Stimulated activated CD4-positive, alpha-beta T cell treated with anti-CD3 and anti-CD28 coated beads, Interleukin-2, amount 100 ng/mL, for 4 hours (primary cell): ENCODE data around the gene FRAT2.
A peak's percentile ranks its signal among the peaks of the same experiment; 100 is the strongest.

Source experiments
- DNase-seq: peaks from one replicate; pipeline ENCODE4 v3.0.0-alpha.2; 2020; ENCODE audit warnings: low read depth

FRAT2 gene

GRCh38 chr10:97323501-97323900 lies 11.0 kb downstream of the FRAT2 start:
- no peak for DNase-seq

GRCh38 chr10:97321804-97322190 lies 12.7 kb downstream of the FRAT2 start:
- DNase-seq, result no peak

GRCh38 chr10:97321032-97321803 lies 13.3 kb downstream of the FRAT2 start:
- no peak for DNase-seq

- DNase-seq, result no peak
Measured at GRCh38 chr10:97320480-97321031, 14.0 kb downstream of the FRAT2 start.

- no peak for DNase-seq
Measured at GRCh38 chr10:97319671-97320479, 14.7 kb downstream of the FRAT2 start.

GRCh38 chr10:97318772-97319651 lies 15.5 kb downstream of the FRAT2 start, which contains the start of gene FRAT1:
Gene FRAT1, plus strand, starts transcription at chr10:97319271. Its CDS starts 183 bp downstream, at chr10:97319454.
- peak; percentile 81 for DNase-seq

- no peak for DNase-seq
Measured at GRCh38 chr10:97314671-97315070, 19.9 kb downstream of the FRAT2 start.

- DNase-seq, result no peak
Measured at GRCh38 chr10:97312897-97313296, 21.6 kb downstream of the FRAT2 start.

GRCh38 chr10:97311111-97311626 lies 23.4 kb downstream of the FRAT2 start:
- no peak for DNase-seq

GRCh38 chr10:97307866-97308780 lies 26.4 kb downstream of the FRAT2 start:
- DNase-seq, result no peak

GRCh38 chr10:97307441-97307840 lies 27.1 kb downstream of the FRAT2 start:
- no peak for DNase-seq

- no peak for DNase-seq
Measured at GRCh38 chr10:97302088-97302791, 32.3 kb downstream of the FRAT2 start.

- no peak for DNase-seq
Measured at GRCh38 chr10:97300980-97301379, 33.5 kb downstream of the FRAT2 start.

GRCh38 chr10:97298223-97298571 lies 36.3 kb downstream of the FRAT2 start:
- DNase-seq, result no peak

GRCh38 chr10:97297556-97298222 lies 36.8 kb downstream of the FRAT2 start:
- DNase-seq, result no peak

- DNase-seq, result no peak
Measured at GRCh38 chr10:97292862-97293198, 41.7 kb downstream of the FRAT2 start.

- DNase-seq, result peak; percentile 94
Measured at GRCh38 chr10:97292097-97292861, 42.2 kb downstream of the FRAT2 start, which contains the start of gene ARHGAP19. Gene ARHGAP19, minus strand, starts transcription at chr10:97292637. Its CDS starts 10 bp downstream, at chr10:97292627.

GRCh38 chr10:97291357-97292096 lies 43.0 kb downstream of the FRAT2 start:
- no peak for DNase-seq
